ENCODE results near the gene CD82. TPM values are rescaled to one million over a fixed set of nuclear protein-coding genes. Genes with fewer than 3 reads are reported as not detected.

The CD82 gene
- total and polyA plus RNA-seq, 4 experiments from 2014 or later = 130 to 260 (median 191) TPM

DNA sequence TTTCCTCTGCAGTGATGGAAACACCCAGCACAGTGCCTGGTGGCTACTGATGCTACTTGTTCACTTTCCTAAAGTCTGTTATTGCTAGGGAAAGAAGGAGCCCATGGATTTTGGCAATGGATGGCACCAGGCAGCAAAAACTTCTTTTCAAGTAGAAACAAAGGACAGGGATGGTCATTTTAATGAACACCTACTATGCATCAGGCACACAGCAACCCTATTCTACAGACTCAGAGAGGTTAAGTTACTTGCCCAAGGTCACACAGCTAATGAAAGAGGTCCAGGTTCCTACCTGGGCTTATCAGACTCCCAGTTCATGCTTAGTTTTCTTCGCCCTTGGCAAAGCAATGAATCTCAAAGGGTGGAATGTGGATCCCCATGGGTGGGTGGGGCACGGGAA is 36.9 kb upstream of the CD82 start:
- Histone ChIP-seq H3K4me3 (ENCODE audit: low read length in 2 of 2) (no peak overlapping the region), H3K9me3 (ENCODE audit: control insufficient read depth in 1 of 2, low read length in 2 of 2) (no peaks in the 10 kb centered on the region), H3K36me3 (ENCODE audit: insufficient read depth, low read length) (no peaks in the 10 kb centered on the region), H3K27me3 (ENCODE audit: insufficient read depth, low read length) (no peaks in the 10 kb centered on the region), H3K4me1 (ENCODE audit: insufficient read depth, low read length) (peaks cover 10% of the 10 kb centered on the region), H3K27ac (ENCODE audit: low read depth, low read length) (no peak overlapping the region)
- CTCF ChIA-PET (ENCODE audit: partially characterized antibody) = no interaction called here
- Mint-ChIP-seq H3K4me3 (no peak overlapping the region), H3K9me3 (no peaks in the 10 kb centered on the region), H3K27me3 (no peaks in the 10 kb centered on the region), H3K4me1 (peaks cover 10 to 18% (median 10%) of the 10 kb centered on the region in 4 donors), H3K36me3 (no peaks in the 10 kb centered on the region), H3K27ac (peak overlapping the region in 1 of 7 donors; percentile 19)
- POLR2A ChIA-PET (ENCODE audit: partially characterized antibody) = no interaction called here
- DNase-seq = no peak
- intact Hi-C loops (cut with micrococcal nuclease) = no loop called here

DNA sequence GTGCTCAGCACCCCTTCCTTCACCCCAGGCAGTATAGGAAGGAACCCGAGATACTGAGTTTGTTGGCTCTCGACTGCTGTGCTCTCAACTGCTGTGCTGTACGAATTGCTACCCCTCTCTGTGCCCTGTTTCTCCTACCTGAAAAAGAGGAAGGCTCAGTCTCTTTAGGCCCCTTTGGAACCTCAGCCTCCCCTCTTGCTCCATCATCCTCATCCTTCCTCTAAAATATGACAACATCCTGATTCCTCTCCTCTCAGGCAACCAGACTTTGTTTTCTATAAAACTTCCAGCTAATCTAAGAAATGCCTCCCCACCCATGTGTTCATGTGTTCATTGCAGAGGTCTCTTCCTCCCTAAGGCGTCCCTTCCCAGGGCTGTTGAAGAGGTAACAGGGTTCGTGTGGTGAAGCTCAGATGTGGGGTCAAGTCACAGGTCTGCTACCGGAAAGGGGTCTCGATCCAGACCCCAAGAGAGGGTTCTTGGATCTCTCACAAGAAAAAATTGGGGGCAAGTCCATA is 35.5 kb upstream of the CD82 start:
- H3K9me3 ChIP-seq (ENCODE audit: control insufficient read depth in 1 of 2, low read length in 2 of 2) = no peaks in the 10 kb centered on the region
- Mint-ChIP-seq H3K4me3 (peak overlapping the region in 3 of 8 donors; percentile 2 to 38 (median 35)), H3K4me1 (peaks cover 9 to 13% (median 10%) of the 10 kb centered on the region in 4 donors), H3K36me3 (no peaks in the 10 kb centered on the region), H3K27me3 (peaks cover 0 to 2% of the 10 kb centered on the region in 2 donors), H3K27ac (peak overlapping the region in 3 of 7 donors; percentile 59 to 70 (median 63)), H3K9me3 (peaks cover 0 to 2% (median 0%) of the 10 kb centered on the region in 8 donors)
- no peaks in the 10 kb centered on the region for H3K27me3 ChIP-seq (ENCODE audit: insufficient read depth, low read length)
- peaks cover 10% of the 10 kb centered on the region for H3K4me1 ChIP-seq (ENCODE audit: insufficient read depth, low read length)
- ChIA-PET POLR2A (ENCODE audit: partially characterized antibody) (no interaction called here), CTCF (ENCODE audit: partially characterized antibody) (interaction anchor here (0.8 to 1.6 kb wide), 3 partner anchors 9 to 569 kb away, joined by 3 to 5 read pairs (median 3); no protein-coding TSS in a partner anchor)
- DNase-seq = no peak
- no peaks in the 10 kb centered on the region for H3K36me3 ChIP-seq (ENCODE audit: insufficient read depth, low read length)
- H3K27ac ChIP-seq (ENCODE audit: low read depth, low read length) = no peak overlapping the region
- intact Hi-C loops (cut with micrococcal nuclease) = no loop called here
- H3K4me3 ChIP-seq (ENCODE audit: low read length in 2 of 2) = no peak overlapping the region

DNA sequence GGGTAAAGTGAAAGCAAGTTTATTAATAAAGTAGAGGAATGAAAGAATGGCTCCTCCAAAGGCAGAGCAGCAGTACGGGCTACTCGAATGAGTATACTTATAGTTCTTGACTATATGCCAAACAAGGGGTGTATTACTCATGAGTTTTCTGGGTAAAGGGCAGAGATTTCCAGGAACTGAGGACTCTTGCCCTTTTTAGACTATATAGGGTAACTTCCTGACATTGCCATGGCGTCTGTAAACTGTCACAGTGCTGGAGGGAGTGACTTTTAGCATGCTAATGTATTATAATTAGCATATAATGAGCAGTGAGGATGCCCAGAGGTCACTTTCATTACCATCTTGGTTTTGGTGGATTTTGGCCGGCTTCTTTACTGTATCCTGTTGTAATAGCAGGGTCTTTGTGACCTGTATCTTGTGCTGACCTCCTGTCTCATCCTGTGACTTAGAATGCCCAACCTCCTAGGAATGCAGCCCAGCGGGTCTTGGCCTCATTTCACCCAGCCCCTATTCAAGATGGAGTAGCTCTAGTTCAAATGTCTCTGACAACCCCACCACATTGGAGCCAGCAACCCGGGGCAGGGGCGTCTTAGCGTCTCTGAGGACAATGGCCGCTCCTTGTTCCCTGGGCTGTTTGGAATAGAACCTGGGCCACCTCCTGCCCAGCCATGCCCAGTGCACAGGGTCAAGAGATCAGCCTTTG is 34.9 kb upstream of the CD82 start:
- peak in 2 of 5 donors; percentile 8 to 9 for DNase-seq
- POLR2A ChIA-PET (ENCODE audit: partially characterized antibody) = no interaction called here
- intact Hi-C loops (cut with micrococcal nuclease) = no loop called here

GRCh38 chr11:44531116-44531504 is 34.4 kb upstream of the CD82 start:
- no peak overlapping the region for H3K4me3 ChIP-seq (ENCODE audit: low read length in 2 of 2)

More for the DNA sequence above, 34.9 kb upstream of the CD82 start:
- peak overlapping the region in 3 of 8 donors; percentile 4 to 38 (median 35) for H3K4me3 Mint-ChIP-seq
- peaks cover 9 to 12% (median 10%) of the 10 kb centered on the region in 4 donors for H3K4me1 Mint-ChIP-seq
- no peaks in the 10 kb centered on the region for H3K27me3 ChIP-seq (ENCODE audit: insufficient read depth, low read length)
- H3K4me1 ChIP-seq (ENCODE audit: insufficient read depth, low read length) = peaks cover 10% of the 10 kb centered on the region
- H3K9me3 Mint-ChIP-seq = peaks cover 0 to 2% (median 0%) of the 10 kb centered on the region in 8 donors
- CTCF ChIA-PET (ENCODE audit: partially characterized antibody) = interaction anchor here (0.9 to 1.6 kb wide), 2 partner anchors 9 to 569 kb away, joined by 3 to 5 read pairs; no protein-coding TSS in a partner anchor
- no peak overlapping the region for H3K4me3 ChIP-seq (ENCODE audit: low read length in 2 of 2)
- no peaks in the 10 kb centered on the region for H3K9me3 ChIP-seq (ENCODE audit: control insufficient read depth in 1 of 2, low read length in 2 of 2)
- peaks cover 0 to 2% of the 10 kb centered on the region in 2 donors for H3K27me3 Mint-ChIP-seq
- no peaks in the 10 kb centered on the region for H3K36me3 ChIP-seq (ENCODE audit: insufficient read depth, low read length)
- no peak overlapping the region for H3K27ac ChIP-seq (ENCODE audit: low read depth, low read length)
- H3K36me3 Mint-ChIP-seq = no peaks in the 10 kb centered on the region
- peak overlapping the region in 3 of 7 donors; percentile 8 to 63 (median 8) for H3K27ac Mint-ChIP-seq

GRCh38 chr11:44531636-44532035 is 33.8 kb upstream of the CD82 start:
- CTCF ChIA-PET (ENCODE audit: partially characterized antibody) = interaction anchor here (0.8 kb wide), 1 partner anchor 8 kb away, joined by 4 read pairs; no protein-coding TSS in a partner anchor
- no peak overlapping the region for H3K4me3 ChIP-seq (ENCODE audit: low read length in 2 of 2)
- H3K4me1 Mint-ChIP-seq = peaks cover 9 to 12% (median 10%) of the 10 kb centered on the region in 4 donors
- H3K27me3 ChIP-seq (ENCODE audit: insufficient read depth, low read length) = no peaks in the 10 kb centered on the region
- POLR2A ChIA-PET (ENCODE audit: partially characterized antibody) = no interaction called here
- peaks cover 0 to 2% (median 0%) of the 10 kb centered on the region in 8 donors for H3K9me3 Mint-ChIP-seq
- peaks cover 1 to 2% of the 10 kb centered on the region in 2 donors for H3K27me3 Mint-ChIP-seq
- no peak for DNase-seq
- peaks cover 10% of the 10 kb centered on the region for H3K4me1 ChIP-seq (ENCODE audit: insufficient read depth, low read length)
- no peak overlapping the region for H3K27ac Mint-ChIP-seq
- no peak overlapping the region for H3K27ac ChIP-seq (ENCODE audit: low read depth, low read length)
- intact Hi-C loops (cut with micrococcal nuclease) = no loop called here
- H3K36me3 Mint-ChIP-seq = no peaks in the 10 kb centered on the region
- H3K4me3 Mint-ChIP-seq = no peak overlapping the region
- no peaks in the 10 kb centered on the region for H3K36me3 ChIP-seq (ENCODE audit: insufficient read depth, low read length)
- H3K9me3 ChIP-seq (ENCODE audit: control insufficient read depth in 1 of 2, low read length in 2 of 2) = no peaks in the 10 kb centered on the region

More at GRCh38 chr11:44531116-44531504, 34.4 kb upstream of the CD82 start:
- ChIA-PET CTCF (ENCODE audit: partially characterized antibody) (no interaction called here), POLR2A (ENCODE audit: partially characterized antibody) (no interaction called here)
- peaks cover 1 to 2% of the 10 kb centered on the region in 2 donors for H3K27me3 Mint-ChIP-seq
- no peak overlapping the region for H3K27ac Mint-ChIP-seq
- no peaks in the 10 kb centered on the region for H3K36me3 Mint-ChIP-seq
- H3K27ac ChIP-seq (ENCODE audit: low read depth, low read length) = no peak overlapping the region
- H3K27me3 ChIP-seq (ENCODE audit: insufficient read depth, low read length) = no peaks in the 10 kb centered on the region
- H3K36me3 ChIP-seq (ENCODE audit: insufficient read depth, low read length) = no peaks in the 10 kb centered on the region
- H3K4me1 Mint-ChIP-seq = peaks cover 9 to 12% (median 10%) of the 10 kb centered on the region in 4 donors
- H3K4me1 ChIP-seq (ENCODE audit: insufficient read depth, low read length) = peaks cover 10% of the 10 kb centered on the region
- DNase-seq = no peak
- H3K4me3 Mint-ChIP-seq = no peak overlapping the region
- peaks cover 0 to 2% (median 0%) of the 10 kb centered on the region in 8 donors for H3K9me3 Mint-ChIP-seq
- intact Hi-C loops (cut with micrococcal nuclease) = no loop called here
- H3K9me3 ChIP-seq (ENCODE audit: control insufficient read depth in 1 of 2, low read length in 2 of 2) = no peaks in the 10 kb centered on the region

DNA sequence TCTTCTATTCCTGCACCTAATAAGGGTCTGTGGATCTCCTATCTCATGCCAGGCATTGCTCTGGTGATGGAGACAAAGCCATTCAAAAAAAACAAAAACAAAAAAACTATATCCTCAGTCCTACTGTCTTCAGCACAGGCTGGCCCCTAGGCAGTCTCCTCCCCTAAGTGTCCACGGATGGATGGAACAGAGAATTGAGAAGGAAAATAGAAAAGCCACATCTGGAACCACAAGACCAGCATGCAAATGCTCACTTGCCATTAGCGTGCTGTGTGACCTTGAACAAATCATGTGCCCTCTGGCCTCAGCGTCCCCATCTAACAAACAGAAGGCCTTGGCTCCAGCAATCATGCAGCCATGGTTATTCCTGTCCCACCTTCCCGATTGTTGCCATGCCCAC is 32.7 kb upstream of the CD82 start:
- peaks cover 10% of the 10 kb centered on the region for H3K4me1 ChIP-seq (ENCODE audit: insufficient read depth, low read length)
- no peaks in the 10 kb centered on the region for H3K36me3 Mint-ChIP-seq
- H3K9me3 Mint-ChIP-seq = peaks cover 0 to 2% (median 0%) of the 10 kb centered on the region in 8 donors
- ChIA-PET POLR2A (ENCODE audit: partially characterized antibody) (no interaction called here), CTCF (ENCODE audit: partially characterized antibody) (no interaction called here)
- peaks cover 1 to 2% of the 10 kb centered on the region in 2 donors for H3K27me3 Mint-ChIP-seq
- H3K4me1 Mint-ChIP-seq = peaks cover 9 to 12% (median 10%) of the 10 kb centered on the region in 4 donors
- H3K36me3 ChIP-seq (ENCODE audit: insufficient read depth, low read length) = no peaks in the 10 kb centered on the region
- no peak for DNase-seq
- intact Hi-C loops (cut with micrococcal nuclease) = no loop called here
- no peak overlapping the region for H3K27ac Mint-ChIP-seq
- H3K4me3 ChIP-seq (ENCODE audit: low read length in 2 of 2) = no peak overlapping the region
- H3K9me3 ChIP-seq (ENCODE audit: control insufficient read depth in 1 of 2, low read length in 2 of 2) = no peaks in the 10 kb centered on the region
- no peak overlapping the region for H3K27ac ChIP-seq (ENCODE audit: low read depth, low read length)
- no peak overlapping the region for H3K4me3 Mint-ChIP-seq
- no peaks in the 10 kb centered on the region for H3K27me3 ChIP-seq (ENCODE audit: insufficient read depth, low read length)

- H3K9me3 ChIP-seq (ENCODE audit: control insufficient read depth in 1 of 2, low read length in 2 of 2) = no peaks in the 10 kb centered on the region
- Mint-ChIP-seq H3K4me1 (peaks cover 10 to 12% (median 11%) of the 10 kb centered on the region in 4 donors), H3K36me3 (no peaks in the 10 kb centered on the region), H3K4me3 (no peak overlapping the region), H3K9me3 (peaks cover 0 to 2% (median 0%) of the 10 kb centered on the region in 8 donors), H3K27ac (no peak overlapping the region), H3K27me3 (peaks cover 1 to 2% of the 10 kb centered on the region in 2 donors)
- intact Hi-C loops (cut with micrococcal nuclease) = no loop called here
- no peak overlapping the region for H3K27ac ChIP-seq (ENCODE audit: low read depth, low read length)
- H3K27me3 ChIP-seq (ENCODE audit: insufficient read depth, low read length) = no peaks in the 10 kb centered on the region
- H3K4me1 ChIP-seq (ENCODE audit: insufficient read depth, low read length) = peaks cover 10% of the 10 kb centered on the region
- ChIA-PET CTCF (ENCODE audit: partially characterized antibody) (interaction anchor here (1.0 to 7.3 kb wide), 4 partner anchors 10 to 440 kb away, joined by 4 to 54 read pairs (median 14); no protein-coding TSS in a partner anchor), POLR2A (ENCODE audit: partially characterized antibody) (no interaction called here)
- no peak overlapping the region for H3K4me3 ChIP-seq (ENCODE audit: low read length in 2 of 2)
- no peaks in the 10 kb centered on the region for H3K36me3 ChIP-seq (ENCODE audit: insufficient read depth, low read length)
- no peak for DNase-seq
These were observed 31.3 kb upstream of the CD82 start for GRCh38 chr11:44533921-44534711.

Data from CD4-positive, alpha-beta memory T cell (primary cell).